Erythroblast (primary cell): Measurements from ENCODE around the gene HUS1B.
"Not testable (repeated sequence)": the region's sequence is repeated elsewhere in the genome, so short reads cannot be mapped to it uniquely, and the experiment has no call there.

Experiments
- DNase-seq, 2 experiments: peaks; one replicate each; lab custom pipeline; 2025; lab: John Stamatoyannopoulos, UW
- GATA1 ChIP-seq: IDR thresholded peaks from 2 replicates; pipeline ENCODE4 v1.6.1; 2011; ENCODE audit warnings: low read depth, mild to moderate bottlenecking, control low read depth, low read length, moderate library complexity
- POLR2A ChIP-seq: IDR thresholded peaks from 2 replicates; pipeline ENCODE4 v1.6.1; 2011; ENCODE audit warnings: mild to moderate bottlenecking, low read length

The HUS1B gene

DNA sequence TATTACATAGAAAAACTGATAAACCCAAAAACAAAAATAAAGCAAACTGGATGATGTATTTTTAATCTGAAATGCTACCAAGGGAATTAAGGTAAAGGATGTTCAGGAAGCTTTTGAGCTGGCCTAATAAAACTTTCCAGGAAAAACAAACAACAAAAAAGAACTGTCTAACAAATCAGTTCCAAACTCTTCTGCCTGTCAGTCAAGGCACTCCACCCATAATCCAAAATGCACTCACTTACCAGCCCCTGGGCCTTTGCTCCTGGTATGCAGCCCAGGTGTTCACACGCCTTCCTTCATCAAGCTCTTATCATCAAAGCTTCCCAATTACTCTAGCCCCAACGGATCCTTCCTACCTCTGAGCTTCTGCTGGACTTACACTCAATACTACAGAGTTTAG lies 32.3 kb upstream of the HUS1B start:
- TF ChIP-seq GATA1 (no peak), POLR2A (no peak)
- no peak for DNase-seq

DNA sequence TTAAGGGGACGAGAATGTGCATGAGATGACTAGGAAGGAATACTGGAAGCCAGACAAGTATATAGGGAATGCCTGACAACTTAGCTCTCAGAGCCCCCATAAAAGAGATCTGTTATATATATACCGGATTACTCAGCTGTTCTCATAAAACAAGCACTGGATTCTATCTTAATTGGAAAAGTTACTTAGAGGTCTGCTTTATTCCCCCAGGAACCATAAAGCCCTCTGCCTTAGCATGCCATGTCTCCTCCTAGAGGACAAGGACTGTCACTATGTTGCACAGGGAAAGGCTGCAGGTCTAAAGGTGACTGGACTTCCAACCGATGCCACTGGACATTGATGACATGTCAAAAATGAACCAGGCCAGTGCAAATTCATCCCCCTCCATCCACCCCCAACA lies 29.6 kb upstream of the HUS1B start:
- DNase-seq, result no peak
- TF ChIP-seq POLR2A (no peak), GATA1 (no peak)

DNA sequence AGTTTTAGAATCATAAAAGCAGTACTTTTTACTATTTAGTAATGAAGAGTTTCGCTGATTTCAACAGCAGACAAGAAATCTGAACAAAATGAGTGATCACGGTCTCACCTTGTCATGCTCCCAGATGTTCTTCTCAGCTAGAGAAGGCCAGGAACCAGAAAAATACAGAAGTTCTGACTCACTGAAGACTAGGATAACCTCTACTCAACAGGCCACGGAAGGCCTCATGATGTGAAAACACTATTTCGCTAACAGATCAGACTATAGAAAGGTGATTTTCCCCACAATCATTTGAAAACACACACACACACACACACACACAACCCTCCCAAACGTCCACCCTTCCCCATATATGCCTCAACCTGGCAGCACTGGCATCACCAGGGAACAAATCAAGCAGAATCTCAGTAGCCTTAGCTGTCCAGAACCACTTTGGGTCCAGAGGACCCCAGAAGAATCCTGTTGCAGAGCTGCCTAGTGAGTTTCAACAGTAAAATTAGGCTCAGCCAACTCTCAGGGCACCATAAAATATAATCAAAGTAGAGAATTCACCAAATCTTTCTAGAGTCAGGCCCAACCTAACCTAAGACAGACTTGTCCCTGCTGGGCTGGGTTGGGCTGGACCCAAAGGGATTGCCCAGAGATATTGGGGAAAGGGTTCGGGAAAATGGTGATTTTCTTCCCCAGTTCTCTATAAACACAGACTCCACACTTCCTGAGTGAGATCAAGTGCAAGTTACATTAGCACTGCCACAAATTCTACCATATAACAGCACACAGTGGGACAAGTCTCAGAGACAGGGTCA lies 28.1 kb upstream of the HUS1B start:
- no peak for TF ChIP-seq GATA1
- TF ChIP-seq POLR2A, result no peak
- no peak for DNase-seq

DNA sequence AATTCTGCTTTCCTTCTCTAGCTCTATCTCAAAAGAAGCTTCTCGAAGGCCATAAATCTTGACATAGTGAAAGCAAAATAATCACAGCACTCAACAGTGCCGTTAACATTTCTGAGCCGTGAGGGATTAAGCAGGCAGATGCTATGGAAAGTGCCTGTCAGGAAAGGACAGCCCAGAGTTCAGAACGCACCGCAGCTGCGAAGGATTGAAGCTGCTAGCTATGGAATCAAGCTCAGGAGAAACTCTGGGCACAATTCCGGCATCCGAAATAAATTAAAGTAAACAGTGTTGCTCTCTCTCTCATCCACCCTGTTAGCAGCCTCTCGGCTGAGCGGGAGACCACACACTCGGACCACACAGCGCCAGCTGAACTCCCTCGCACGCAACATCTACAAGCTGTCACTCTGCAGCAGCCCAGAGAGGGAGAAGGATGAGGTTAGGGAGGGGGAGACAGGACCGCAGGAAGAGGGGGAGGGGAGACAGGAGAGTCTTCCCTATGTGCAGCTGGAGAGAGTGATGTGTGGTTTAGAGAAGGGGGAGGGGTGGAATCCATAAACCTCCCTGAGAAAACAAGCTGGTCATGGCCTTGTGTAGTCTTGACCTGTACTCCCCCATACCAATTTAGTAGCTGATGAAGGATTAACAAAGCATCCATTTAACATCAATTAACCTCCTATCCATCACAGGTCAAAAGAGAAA lies 27.0 kb upstream of the HUS1B start:
- no peak for TF ChIP-seq GATA1
- TF ChIP-seq POLR2A, result no peak
- DNase-seq, result no peak

DNA sequence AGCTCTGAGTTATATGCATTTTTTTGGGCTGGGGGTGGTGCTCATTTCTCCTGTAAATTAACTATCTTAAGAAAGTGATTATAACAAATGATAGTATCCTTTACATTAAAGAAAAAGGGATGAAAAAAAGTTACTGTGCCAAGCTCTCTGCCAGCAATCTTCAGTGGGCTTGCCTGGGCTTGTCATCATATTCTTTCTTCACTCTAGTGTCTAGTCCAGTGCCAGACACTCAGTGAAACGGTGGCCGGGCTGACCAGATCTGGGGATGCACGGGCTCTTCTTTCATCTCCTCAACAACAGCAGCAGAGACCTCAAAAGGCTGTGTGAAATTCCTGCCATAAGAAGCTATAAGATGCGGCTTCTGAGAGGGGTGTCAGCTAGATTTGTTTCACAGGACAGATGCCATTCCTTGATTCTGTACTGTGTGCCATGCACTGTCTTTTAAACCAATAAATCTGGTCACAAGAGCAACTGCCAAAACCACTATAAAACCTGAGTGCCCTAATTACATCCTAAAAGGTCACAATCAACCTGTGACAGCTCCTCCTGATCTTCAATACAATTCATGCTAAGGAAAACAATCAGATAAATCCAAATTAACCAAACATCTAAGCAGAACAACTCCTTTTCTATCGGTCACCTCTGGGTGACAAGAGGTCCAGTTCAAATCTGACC lies 23.9 kb upstream of the HUS1B start:
- TF ChIP-seq POLR2A (no peak), GATA1 (no peak)
- DNase-seq, result no peak

DNA sequence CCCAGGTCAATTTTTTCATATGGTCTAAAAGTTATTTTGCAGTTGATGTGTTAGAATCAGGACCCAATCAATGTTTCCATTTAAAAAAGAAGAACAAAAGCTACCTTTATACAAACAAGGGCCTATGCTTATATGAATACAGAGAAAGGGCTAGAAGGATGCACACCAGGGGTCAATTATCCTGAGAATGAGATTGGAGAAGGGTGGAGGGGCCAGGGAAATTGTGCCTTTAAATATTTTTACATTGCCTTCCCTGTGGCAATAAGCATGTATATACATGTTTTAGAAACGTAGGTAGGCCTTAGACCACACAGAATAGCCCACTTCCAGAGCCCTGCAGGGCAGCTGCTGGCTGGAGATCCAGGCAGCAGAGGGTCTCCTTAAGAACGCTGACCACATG lies 23.4 kb upstream of the HUS1B start:
- no peak for TF ChIP-seq POLR2A
- TF ChIP-seq GATA1, result no peak
- no peak for DNase-seq

DNA sequence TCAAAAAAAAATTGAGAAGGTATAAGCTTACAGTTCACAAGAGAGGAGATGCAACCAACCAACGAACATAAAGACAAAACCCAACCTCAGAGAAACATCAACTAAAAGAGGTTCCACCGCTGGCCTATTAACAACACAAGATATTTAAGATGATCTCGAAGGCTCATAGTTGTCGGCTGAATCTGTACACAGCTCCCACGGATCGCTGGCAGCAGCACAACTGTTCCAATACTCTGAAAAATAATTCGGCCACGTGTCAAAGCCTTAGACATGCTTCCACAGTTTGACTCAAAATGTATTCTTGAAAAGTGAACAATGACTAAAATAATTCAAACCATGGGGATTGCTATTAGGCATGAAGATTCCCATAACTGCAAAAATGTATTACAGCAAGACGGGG lies 22.4 kb upstream of the HUS1B start:
- no peak for TF ChIP-seq POLR2A
- TF ChIP-seq GATA1, result no peak
- no peak for DNase-seq

DNA sequence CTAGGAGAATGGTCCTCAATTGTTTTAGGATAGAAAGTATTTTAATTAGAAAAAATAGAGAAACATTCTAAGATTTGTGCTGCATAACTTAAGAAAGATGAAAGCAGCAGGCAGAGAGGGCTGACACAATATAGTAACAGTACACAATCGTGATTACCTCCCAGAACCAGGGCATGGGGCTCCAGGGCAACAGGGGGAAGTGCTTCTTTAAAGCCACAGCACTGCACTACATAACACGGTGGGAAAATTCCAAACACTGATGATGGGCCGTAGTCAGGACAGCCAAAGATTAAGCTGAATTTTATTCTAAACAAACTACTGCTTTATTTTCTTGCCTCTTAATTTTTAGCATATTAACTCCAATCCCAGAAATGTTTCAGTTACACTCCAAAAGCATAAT lies 21.6 kb upstream of the HUS1B start:
- no peak for DNase-seq
- no peak for TF ChIP-seq POLR2A
- no peak for TF ChIP-seq GATA1

DNA sequence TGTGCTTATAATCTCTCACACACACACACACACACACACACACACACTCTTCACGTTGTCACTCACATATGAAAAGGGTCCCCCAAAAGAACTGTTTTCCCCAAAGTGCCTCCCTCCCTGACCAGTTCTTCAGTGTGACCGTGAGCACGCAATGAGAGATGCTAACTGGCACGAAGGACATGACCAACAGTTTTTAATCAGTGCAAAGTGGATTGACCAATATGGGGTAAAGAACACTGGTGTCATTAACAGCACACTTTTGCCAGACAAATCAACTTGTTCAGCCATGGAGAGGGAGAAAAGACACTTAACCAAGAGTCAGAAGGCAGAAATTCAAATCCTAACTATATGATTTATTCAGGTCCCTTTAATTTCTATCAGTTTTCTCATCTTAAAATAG lies 21.0 kb upstream of the HUS1B start:
- no peak for TF ChIP-seq POLR2A
- no peak for TF ChIP-seq GATA1
- no peak for DNase-seq

DNA sequence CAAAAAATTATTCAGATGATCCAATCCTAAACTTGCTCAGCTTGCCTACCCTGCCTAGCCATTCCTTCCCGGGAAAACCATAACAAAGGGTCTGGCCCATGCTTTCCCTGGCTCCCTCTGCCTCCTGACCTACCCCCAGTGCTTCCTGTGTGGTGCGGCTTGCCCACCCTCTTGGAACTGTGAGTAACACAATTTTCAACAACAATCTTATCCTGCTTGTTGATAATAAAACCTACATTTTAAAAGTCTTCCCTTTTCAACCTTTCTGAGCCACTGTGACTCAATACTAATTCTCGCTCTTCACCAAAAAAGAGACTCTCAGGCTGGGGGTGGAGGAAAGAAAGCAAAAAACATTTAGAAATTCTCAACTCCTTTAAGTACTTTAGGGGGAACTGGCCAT lies 18.1 kb upstream of the HUS1B start:
- no peak for DNase-seq
- TF ChIP-seq POLR2A (no peak), GATA1 (no peak)

DNA sequence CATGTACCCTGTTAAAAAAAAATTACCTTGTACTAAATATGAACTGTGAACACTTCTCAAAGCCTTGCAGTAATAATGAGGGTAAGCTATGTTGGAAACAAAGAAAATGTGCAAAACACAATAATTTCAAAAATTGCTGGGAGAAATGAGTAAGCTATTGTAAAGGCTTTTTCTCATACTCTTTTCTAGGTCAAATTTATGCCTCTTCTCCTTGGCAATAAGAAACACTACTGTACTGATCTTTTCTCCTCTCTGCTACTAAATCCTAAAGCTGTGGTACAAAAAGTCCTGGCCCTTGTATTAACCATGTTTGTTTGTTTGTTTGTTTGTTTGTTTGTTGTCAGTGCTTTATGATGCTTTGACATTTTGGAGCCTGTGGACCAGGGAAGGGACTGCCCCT lies 17.5 kb upstream of the HUS1B start:
- DNase-seq, result no peak
- no peak for TF ChIP-seq POLR2A
- TF ChIP-seq GATA1, result no peak

DNA sequence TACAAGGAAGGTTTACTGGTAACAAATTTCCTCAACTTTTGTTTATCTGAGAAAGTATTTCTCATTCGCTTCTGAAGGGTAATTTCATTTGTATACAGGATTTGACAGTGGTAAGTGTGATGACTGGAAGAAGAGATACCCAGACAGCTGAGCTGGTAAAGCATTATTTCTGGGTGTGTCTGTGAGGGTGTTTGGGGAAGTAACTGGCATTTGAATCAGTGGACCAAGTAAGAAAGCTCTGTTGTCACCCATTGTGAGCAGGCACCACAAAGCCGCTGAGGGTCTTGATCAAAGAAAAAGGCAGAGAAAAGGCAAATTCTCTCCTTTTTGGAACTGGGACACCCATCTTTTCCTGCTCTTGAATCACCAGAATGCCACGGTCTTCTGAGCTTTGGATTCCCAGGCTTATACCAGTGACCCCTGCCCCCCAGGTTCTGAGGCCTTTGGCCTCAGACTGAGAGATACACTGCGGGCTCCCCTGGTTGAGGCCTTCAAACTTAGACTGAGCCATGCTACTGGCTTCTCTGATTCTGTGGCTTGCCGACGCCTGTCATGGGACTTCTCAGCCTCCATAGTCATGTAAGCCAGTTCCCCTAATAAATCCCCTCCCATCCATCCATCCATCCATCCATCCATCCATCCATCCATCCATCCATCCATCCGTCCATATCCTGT lies 10.5 kb upstream of the HUS1B start:
- no peak for DNase-seq
- TF ChIP-seq GATA1 (no peak), POLR2A (no peak)

DNA sequence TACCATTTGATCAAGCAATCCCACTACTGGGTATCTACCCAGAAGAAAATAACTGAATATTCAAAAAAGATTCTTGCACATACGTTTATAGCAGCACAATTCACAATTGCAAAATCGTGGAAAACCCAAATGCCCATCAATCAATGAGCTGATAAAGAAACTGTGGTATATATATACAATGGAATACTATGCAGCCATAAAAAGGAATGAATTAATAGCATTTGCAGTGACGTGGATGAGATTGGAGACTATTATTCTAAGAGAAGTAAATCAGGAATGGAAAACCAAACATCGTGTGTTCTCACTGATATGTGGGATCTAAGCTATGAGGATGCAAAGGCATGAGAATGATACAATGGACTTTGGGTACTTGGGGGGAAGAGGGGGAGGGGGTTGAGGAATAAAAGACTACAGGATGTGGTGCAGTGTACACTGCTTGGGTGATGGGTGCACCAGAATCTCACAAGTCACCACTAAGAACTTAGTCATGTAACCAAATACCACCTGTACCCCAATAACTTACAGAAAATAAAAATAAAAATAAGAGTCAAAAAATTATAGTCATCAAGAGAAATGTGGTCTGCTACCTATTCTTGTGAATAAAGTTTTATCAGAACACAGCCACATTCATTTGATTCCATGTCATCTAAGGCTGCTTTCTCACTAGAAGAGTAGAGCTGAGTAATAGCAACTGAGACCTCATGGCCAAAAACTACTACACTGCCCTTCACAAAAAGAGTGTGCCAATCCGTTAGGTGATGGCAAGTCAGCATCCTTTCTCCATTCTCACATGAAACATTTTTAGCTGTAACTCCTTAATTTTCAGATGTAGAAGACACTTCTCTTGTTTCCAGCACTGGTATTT lies 8.7 kb upstream of the HUS1B start:
- no peak for TF ChIP-seq GATA1
- TF ChIP-seq POLR2A, result no peak
- DNase-seq, result no peak

DNA sequence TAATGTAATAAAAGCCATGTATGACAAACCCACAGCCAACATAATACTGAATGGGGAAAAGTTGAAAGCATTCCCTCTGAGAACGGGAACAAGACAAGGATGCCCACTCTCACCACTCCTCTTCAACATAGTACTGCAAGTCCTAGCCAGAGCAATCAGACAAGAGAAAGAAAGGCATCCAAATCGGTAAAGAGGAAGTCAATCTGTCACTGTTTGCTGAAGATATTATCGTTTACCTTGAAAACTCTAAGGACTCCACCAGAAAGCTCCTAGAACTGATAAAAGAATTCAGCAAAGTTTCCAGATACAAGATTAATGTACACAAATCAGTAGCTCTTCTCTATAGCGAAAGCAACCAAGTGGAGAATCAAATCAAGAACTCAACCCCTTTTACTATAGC lies 6.9 kb upstream of the HUS1B start:
- DNase-seq, result not testable (repeated sequence)
